ENCODE data around the gene CALU.

Gene CALU

DNA sequence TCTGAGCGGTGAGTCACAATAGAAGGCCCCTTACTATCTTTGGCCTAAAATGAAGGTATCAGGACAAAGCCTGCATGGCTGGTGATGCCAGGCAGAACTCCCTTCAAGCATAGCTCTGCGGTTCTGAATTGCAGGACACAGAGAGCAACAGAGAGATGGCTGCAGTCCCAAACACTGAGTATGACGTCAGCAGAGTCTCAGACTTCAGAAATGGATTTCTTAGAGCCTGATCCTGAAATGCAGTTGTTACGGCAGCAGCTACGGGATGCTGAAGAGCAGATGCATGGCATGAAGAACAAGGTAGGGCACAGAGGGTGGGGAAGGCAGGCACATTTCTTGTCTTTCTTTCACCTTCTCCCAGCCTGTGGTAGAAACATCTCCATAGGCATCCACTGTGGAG lies 66.1 kb downstream of the CALU start:
- FAIRE-seq (no peak), DNase-seq (ENCODE audit: insufficient read length, low spot score) (no peak)

- FAIRE-seq (no peak), DNase-seq (ENCODE audit: insufficient read length, low spot score) (no peak)
Observed at GRCh38 chr7:128807191-128807590, 68.0 kb downstream of the CALU start.

DNA sequence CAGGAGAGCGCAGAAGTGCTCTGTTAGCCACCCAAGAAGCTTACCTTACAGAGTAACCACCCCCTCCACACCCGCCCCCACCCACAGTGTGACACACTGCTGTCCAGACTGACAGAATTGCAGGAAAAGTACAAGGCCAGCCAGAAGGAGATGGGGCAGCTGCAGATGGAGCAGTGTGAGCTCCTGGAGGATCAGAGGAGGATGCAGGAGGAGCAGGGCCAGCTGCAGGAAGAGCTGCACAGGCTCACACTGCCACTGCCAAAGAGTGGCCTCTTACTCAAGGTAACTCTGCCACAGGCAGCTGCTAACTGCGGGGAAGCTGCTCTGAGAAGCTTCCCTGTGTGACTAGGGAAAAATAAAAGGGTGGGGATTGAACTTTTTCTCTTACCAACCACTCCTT lies 70.2 kb downstream of the CALU start:
- FAIRE-seq (no peak), DNase-seq (ENCODE audit: insufficient read length, low spot score) (no peak)

DNA sequence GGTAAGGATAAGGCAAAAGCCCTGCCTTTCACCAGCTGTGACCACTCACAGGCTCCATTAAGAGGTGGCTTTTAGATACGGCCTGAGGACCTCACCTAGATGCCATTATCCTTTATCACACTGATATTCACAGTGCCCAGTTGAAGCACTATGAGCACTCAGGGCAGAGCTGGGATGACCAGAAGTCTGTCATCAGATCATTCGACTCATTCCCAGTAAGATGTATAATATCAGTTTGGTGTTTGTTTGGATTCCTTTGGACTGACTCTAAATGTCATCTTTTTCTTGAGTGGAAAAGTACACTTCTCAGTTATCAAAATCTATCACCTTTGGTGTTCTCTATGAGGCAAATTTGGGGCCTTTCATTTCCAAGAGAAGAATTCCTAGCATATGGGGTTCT lies 71.3 kb downstream of the CALU start:
- DNase-seq (ENCODE audit: insufficient read length, low spot score) (no peak), FAIRE-seq (no peak)

GRCh38 chr7:128810997-128811396 lies 71.8 kb downstream of the CALU start:
- FAIRE-seq (no peak), DNase-seq (ENCODE audit: insufficient read length, low spot score) (no peak)

- FAIRE-seq, result no peak
- no peak for DNase-seq (ENCODE audit: insufficient read length, low spot score)
Observed at GRCh38 chr7:128811631-128812430, 72.7 kb downstream of the CALU start.

DNA sequence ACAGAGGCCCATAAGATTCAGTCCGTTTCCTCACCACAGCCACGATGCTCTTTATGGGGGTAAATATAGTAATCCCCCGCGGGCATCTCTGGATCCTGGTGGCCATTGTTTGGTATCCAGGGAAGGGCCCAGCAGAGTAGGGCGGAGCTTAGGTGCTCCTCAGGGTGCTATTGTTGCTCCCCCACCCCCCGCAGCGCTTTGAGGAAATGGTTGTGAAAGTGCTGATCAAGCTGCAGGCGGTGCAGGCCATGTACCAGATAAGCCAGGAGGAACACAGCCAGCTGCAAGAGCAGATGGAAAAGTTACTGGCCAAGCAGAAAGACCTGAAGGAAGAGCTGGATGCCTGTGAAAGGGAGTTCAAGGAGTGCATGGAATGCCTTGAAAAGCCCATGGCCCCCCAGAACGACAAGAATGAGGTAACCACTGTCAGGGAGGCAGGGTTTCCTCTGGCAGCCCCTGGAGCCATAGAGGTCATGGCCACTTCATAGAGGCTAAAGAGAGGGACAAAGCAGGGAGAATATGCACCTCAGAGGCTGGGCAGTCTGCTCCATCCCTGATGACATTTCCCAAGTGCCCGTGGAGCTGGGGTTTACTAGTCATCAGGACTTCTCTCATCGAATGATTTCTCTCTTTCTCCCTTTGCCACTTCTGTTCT lies 73.5 kb downstream of the CALU start:
- FAIRE-seq, result no peak

GRCh38 chr7:128814499-128814898 lies 75.3 kb downstream of the CALU start:
- DNase-seq (ENCODE audit: insufficient read length, low spot score) (no peak), FAIRE-seq (no peak)

More for the DNA sequence above, 73.5 kb downstream of the CALU start:
- no peak for DNase-seq (ENCODE audit: insufficient read length, low spot score)

DNA sequence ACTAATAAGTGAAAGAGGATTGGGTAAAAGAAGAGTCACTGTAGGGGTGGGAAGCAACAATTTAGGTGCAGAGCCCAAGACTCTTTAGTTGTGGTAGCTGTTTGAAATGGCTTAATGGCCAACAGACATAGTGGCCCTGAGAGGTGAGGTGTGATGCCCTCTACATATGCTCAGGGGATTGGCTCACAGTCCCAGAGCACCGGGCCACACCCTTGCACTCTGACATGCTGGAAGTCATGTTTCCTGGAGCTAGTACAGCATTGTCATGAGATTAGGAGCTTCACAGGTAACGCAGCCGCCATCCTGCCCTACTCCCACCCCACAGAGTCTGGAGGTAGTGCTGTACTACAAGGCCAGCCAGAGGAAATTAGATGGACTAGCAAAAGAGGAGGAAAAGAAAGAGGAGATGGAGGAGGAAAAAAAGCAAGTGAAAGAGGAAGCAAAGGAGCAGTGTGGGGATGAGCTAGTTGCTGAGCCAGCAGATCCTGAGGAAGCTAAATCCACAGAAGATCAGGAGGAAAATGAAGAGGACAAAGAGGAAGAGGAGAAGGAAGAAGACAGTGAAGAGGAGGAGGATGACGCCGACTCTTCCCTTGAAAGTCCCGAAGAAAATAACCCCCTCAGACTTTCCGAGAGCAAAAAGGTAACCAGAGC lies 76.3 kb downstream of the CALU start:
- DNase-seq (ENCODE audit: insufficient read length, low spot score) (no peak), FAIRE-seq (no peak)

- FAIRE-seq (no peak), DNase-seq (ENCODE audit: insufficient read length, low spot score) (no peak)
Observed at GRCh38 chr7:128818694-128819093, 79.5 kb downstream of the CALU start.
